HEK293T (cell line): ENCODE results near the gene TGM6.

Source experiments
- CTCF ChIA-PET: fragments of 350-600 bp; formaldehyde crosslinking; extraction: SDS; loops from one replicate; lab custom pipeline; 2021; ENCODE audit warnings: antibody characterized with exemption, inconsistent platforms; lab: Yijun Ruan, JAX
- POLR2A ChIA-PET: fragments of 350-600 bp; formaldehyde crosslinking; extraction: SDS; loops from one replicate; lab custom pipeline; 2020; ENCODE audit warnings: antibody characterized with exemption, inconsistent platforms; lab: Yijun Ruan, JAX
- DNase-seq: peaks from one replicate; pipeline ENCODE4 v3.0.0; 2012; ENCODE audit warnings: mixed read lengths; ENCODE audit errors: extremely low spot score
- ARNT ChIP-seq: fragments of 450-650 bp; IDR thresholded peaks from 2 replicates; pipeline ENCODE4 v1.6.1; 2017; ENCODE audit warnings: mild to moderate bottlenecking
- BHLHE40 ChIP-seq: fragments of 450-650 bp; IDR thresholded peaks from 2 replicates; pipeline ENCODE4 v1.6.1; 2016; ENCODE audit warnings: mild to moderate bottlenecking, moderate library complexity, borderline replicate concordance
- CTBP1 ChIP-seq: fragments of 450-650 bp; IDR thresholded peaks from 2 replicates; pipeline ENCODE4 v1.6.1; 2016; ENCODE audit warnings: borderline replicate concordance
- ELF4 ChIP-seq: fragments of 450-650 bp; IDR thresholded peaks from 2 replicates; pipeline ENCODE4 v1.6.1; 2017; ENCODE audit warnings: antibody characterized with exemption
- FOXA1 ChIP-seq: fragments of 450-650 bp; IDR thresholded peaks from 2 replicates; pipeline ENCODE4 v1.6.1; 2016; ENCODE audit warnings: mild to moderate bottlenecking
- FOXK2 ChIP-seq: fragments of 450-650 bp; IDR thresholded peaks from 2 replicates; pipeline ENCODE4 v1.6.1; 2016; ENCODE audit warnings: mild to moderate bottlenecking
- FOXM1 ChIP-seq: fragments of 450-650 bp; IDR thresholded peaks from 2 replicates; pipeline ENCODE4 v1.6.1; 2017; ENCODE audit warnings: mild to moderate bottlenecking, borderline replicate concordance
- HDGF ChIP-seq: fragments of 450-650 bp; IDR thresholded peaks from 2 replicates; pipeline ENCODE4 v1.6.1; 2017; ENCODE audit warnings: antibody characterized with exemption, borderline replicate concordance
- L3MBTL2 ChIP-seq: fragments of 450-650 bp; conservative IDR thresholded peaks from 2 replicates; pipeline ENCODE4 v1.6.1; 2016; ENCODE audit warnings: mild to moderate bottlenecking
- LEF1 ChIP-seq: fragments of 450-650 bp; IDR thresholded peaks from 2 replicates; pipeline ENCODE4 v1.6.1; 2017; ENCODE audit warnings: mild to moderate bottlenecking, borderline replicate concordance
- NFRKB ChIP-seq: fragments of 450-650 bp; IDR thresholded peaks from 2 replicates; pipeline ENCODE4 v1.6.1; 2016; ENCODE audit warnings: mild to moderate bottlenecking, moderate library complexity
- PKNOX1 ChIP-seq: fragments of 450-650 bp; IDR thresholded peaks from 2 replicates; pipeline ENCODE4 v1.6.1; 2016
- SP1 ChIP-seq: fragments of 450-650 bp; IDR thresholded peaks from 2 replicates; pipeline ENCODE4 v1.6.1; 2017
- SUZ12 ChIP-seq: fragments of 450-650 bp; IDR thresholded peaks from 2 replicates; pipeline ENCODE4 v1.6.1; 2016; ENCODE audit warnings: mild to moderate bottlenecking
- TARDBP ChIP-seq: fragments of 450-650 bp; IDR thresholded peaks from 2 replicates; pipeline ENCODE4 v1.6.1; 2016
- ZNF384 ChIP-seq: fragments of 450-650 bp; IDR thresholded peaks from 2 replicates; pipeline ENCODE4 v1.6.1; 2016

The TGM6 gene

DNA sequence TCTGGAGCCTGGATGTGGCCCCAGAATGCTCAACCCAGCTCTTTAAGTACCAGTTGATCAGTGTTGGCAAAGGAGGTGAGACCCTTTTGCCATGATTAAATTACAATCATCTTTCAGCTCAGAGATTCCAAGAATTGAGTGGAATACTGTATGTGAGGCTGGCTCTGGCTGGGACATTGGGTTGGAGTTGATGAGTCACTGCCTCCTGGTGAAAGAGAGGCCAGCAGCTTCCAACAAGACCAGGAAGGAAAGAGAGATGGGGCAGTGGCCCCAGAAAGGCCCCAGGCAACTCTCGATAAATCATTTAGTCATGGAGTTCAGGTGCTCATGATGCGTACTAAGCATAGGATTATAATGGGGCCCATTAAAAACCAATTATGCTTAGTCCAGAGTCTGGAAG is 2.1 kb downstream of the TGM6 start:
- POLR2A ChIA-PET: no interaction called here
- DNase-seq: no peak
- CTCF ChIA-PET: no interaction called here
- no peak for TF ChIP-seq ELF4
- TF ChIP-seq TARDBP: no peak
- TF ChIP-seq SUZ12: no peak
- TF ChIP-seq FOXK2: no peak
- TF ChIP-seq LEF1: no peak
- TF ChIP-seq FOXA1: no peak
- TF ChIP-seq SP1: no peak
- no peak for TF ChIP-seq ARNT
- no peak for TF ChIP-seq ZNF384
- no peak for TF ChIP-seq L3MBTL2

GRCh38 chr20:2385026-2385425 is 4.3 kb downstream of the TGM6 start:
- DNase-seq: no peak
- ChIA-PET POLR2A (no interaction called here), CTCF (no interaction called here)
- TF ChIP-seq TARDBP (no peak), SUZ12 (no peak), FOXM1 (no peak), ELF4 (no peak), SP1 (no peak), HDGF (no peak), FOXA1 (no peak), CTBP1 (no peak), BHLHE40 (no peak), LEF1 (no peak), ARNT (no peak), NFRKB (no peak), ZNF384 (no peak)

GRCh38 chr20:2385496-2385895 is 4.8 kb downstream of the TGM6 start:
- DNase-seq: no peak
- TF ChIP-seq HDGF (no peak), PKNOX1 (no peak)
- POLR2A ChIA-PET: no interaction called here
- CTCF ChIA-PET: no interaction called here

DNA sequence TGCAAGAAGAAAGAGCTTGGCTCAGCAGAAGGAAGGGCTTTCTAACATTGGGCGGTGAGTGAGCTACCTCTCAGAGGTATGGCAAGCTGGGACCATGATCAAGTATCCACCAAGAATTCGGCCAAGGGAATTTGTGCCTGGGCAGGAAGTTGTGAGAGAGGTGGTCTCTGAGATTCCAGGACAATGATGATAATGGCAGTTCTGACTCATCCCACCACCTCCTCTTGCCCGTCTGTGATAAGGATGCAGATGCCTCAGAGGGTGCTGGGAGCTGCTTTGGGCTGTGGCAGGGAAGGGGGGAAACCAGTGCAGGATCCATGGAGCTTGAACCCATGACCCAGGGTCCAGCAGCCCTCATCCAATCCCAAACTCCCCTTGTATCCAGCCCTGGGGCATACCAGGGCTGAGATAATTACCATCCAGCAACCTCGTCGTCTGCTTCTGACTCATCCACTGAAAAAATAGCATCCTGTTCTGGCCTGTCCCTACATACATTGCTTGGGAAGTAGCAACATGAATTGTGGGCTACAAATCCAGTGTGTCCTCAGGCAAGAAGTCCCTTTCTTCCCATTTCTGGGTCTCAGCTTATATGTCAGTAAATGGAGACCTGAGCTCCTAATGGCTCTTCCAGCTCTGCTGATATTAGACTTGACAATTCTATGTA is 5.9 kb downstream of the TGM6 start:
- ChIA-PET CTCF (interaction anchor here (0.7 to 2.2 kb wide), 6 partner anchors 9 to 179 kb away, joined by 3 to 8 read pairs (median 5); no protein-coding TSS in a partner anchor), POLR2A (interaction anchor here (1.9 kb wide), 1 partner anchor 9 kb away, joined by 4 read pairs; no protein-coding TSS in a partner anchor)
- TF ChIP-seq SUZ12 (no peak), SP1 (no peak)
- DNase-seq: no peak

DNA sequence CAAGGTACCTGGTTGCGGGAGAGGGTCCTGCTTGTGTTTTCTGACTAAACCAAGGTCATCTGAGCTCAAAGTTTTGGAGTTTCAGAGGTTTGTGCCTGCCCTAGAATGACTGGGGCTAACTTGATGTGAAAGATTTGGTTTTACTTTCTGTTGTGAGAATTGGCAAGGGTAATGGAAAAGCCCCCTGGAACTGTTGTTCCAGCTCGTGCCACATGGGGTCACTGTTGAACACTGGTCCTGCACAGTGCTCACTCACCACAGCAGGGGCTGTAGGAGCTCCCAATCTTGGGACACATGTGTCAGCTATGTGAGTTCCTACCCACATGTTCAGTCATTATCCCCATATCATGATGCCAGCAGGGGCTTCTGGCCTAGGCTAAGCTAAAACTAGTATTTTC is 6.5 kb downstream of the TGM6 start:
- ChIA-PET CTCF (interaction anchor here (0.5 to 2.2 kb wide), 8 partner anchors 9 to 193 kb away, joined by 3 to 8 read pairs (median 4); no protein-coding TSS in a partner anchor), POLR2A (interaction anchor here (1.9 kb wide), 1 partner anchor 8 kb away, joined by 4 read pairs; no protein-coding TSS in a partner anchor)
- no peak for TF ChIP-seq PKNOX1
- TF ChIP-seq ELF4: no peak
- no peak for TF ChIP-seq HDGF
- no peak for TF ChIP-seq CTBP1
- no peak for TF ChIP-seq L3MBTL2
- no peak for TF ChIP-seq FOXA1
- no peak for TF ChIP-seq SUZ12
- TF ChIP-seq TARDBP: no peak
- no peak for TF ChIP-seq NFRKB
- no peak for TF ChIP-seq LEF1
- TF ChIP-seq BHLHE40: no peak
- no peak for TF ChIP-seq FOXM1
- DNase-seq: peak; percentile 62

DNA sequence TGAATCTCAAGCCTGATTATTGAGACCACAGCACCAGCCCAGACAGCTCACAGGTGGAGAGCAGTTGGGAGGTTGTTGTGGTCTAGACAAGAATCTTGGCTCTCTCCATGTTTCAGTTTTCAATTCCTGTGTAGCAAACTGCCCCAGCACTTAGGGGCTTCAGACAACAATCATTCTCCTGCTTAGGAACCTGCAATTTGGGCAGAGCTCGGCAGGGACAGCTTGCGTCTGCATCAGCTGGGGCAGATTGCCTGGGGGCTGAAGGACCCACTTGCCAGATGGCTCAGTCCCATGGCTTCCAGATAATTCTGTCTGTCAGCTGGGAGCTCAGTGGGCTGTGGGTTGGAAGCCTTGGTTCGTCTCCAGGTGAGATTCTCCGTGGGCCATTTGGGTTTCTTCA is 6.9 kb downstream of the TGM6 start:
- DNase-seq: no peak
- POLR2A ChIA-PET: interaction anchor here (1.9 kb wide), 1 partner anchor 8 kb away, joined by 4 read pairs; no protein-coding TSS in a partner anchor
- CTCF ChIA-PET: interaction anchor here (0.5 to 2.2 kb wide), 7 partner anchors 10 to 193 kb away, joined by 3 to 8 read pairs (median 4); no protein-coding TSS in a partner anchor
- TF ChIP-seq BHLHE40 (no peak), ELF4 (no peak), LEF1 (no peak), FOXA1 (no peak), SP1 (no peak), PKNOX1 (no peak), NFRKB (no peak), FOXM1 (no peak), CTBP1 (no peak)
